Measurements from ENCODE around the gene MYMK.

MYMK gene

DNA sequence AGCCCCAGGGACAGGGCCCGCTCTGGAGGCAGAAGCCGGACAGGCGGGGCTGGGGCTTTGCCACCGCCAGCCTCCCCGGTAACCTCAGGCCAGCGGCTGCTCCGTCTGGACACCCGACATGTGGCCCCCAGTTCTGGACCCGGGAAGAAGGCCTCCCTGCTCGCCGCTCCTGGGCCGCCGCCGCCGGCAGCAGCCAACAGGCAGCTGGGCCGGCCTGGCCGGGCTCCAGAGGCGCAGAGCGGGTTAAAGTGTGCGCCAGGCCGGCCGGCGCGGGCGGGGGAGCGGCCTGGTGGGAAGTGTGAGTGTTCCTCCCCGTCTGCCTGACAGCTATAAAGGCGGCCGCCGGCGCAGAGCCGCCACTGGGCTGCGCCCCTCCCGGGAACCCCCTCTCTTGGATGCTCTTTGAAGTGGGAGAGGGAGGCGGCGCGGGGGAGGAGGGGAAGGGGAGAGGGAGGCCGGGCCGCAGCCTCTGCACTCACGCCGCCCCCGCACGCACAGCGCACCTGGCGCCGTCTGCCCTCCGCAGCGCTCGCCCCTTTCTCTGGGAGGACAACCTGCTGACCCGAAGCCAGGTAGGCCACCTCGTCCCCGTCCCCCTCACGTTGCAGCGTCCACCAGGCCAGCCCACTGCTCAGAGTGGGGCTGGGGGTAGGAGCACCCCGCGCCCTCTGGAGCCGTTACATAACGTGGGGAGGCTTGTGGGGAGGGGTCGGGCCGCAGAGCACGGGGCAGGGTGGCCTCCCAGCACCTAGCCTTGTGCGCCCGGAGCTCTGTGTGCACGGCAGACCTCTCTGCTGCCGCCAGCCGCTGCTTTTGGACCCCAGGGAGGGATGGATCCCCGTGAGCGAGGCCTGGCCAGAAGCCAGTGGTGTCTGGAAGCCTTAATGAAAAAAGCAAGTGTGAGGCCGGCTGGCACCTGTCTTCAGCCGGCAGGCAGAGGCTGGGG, 9.9 kb upstream of the MYMK start, which contains the start of gene ADAMTSL2:
ADAMTSL2 (plus strand) TSS at position 359 of the 946 bp plus-strand sequence. CDS start 2,009 bp downstream, outside the sequence.
- no peak for TF ChIP-seq POLR2A (IDR thresholded peaks at IDR 0.05; ENCODE audit: low read depth, low read length)
- no peak for DNase-seq (ENCODE audit: insufficient read length, low spot score)
- FAIRE-seq: no peak

DNA sequence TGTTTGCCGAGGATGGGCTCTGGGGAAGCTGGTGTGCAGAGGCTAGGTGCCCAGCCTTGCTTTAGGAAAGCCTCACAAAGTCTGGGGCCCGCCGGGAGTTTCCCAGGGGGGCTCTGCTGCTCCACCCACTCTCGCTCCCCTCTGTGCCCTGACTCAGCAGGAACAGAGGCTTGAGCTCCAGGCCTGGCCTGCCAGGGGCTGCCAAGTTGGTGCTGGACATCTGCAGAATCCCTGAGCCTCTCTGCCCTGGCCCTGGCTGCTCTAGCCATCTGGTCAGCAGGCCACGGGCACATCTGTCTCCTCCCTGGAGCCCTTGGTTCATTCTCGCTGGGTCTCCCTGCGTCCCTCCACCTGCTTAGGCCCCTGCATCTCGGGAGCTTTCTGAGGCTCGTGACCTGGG, 9.1 kb upstream of the MYMK start:
- FAIRE-seq (no peak), DNase-seq (ENCODE audit: insufficient read length, low spot score) (no peak)
- no peak for TF ChIP-seq POLR2A (IDR thresholded peaks at IDR 0.05; ENCODE audit: low read depth, low read length)

DNA sequence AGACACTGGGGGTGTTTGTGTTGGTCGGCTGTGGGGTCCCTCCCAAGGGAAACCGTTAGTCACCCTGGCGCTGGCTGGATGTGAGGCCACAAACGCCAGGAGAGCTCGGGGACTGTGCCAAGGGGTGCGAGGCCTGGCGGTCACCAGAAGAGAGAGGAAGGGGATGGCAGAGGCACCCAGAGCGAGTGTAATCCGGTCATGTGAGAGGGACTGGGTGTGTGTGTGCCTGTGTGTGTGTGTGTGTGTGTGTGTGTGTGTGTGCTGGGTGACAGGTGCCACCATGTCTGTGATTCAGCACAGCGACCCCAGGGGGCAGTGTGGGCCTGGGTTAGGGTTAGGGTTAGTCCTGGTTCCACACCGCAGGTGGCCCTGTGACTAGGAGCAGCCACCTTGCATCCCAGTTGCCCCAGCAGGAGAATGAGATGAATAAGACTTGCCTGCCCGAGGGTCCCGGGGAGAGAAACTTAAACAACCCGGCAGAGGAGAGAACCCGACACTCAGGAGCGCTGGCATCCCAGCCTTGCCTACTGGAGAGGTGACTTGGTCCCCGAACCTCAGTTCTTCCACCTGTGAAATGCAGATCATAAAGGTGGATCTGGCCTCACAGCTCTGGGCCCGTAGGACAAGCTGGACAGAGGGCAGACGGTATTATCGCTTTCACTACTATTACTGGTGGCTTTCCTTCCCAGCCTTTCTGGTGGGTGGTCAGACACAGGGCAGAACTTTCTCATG, 8.3 kb upstream of the MYMK start:
- DNase-seq (ENCODE audit: insufficient read length, low spot score) (peak; percentile 79), FAIRE-seq (peak; percentile 33)
- no peak for TF ChIP-seq POLR2A (IDR thresholded peaks at IDR 0.05; ENCODE audit: low read depth, low read length)

- no peak for DNase-seq (ENCODE audit: insufficient read length, low spot score)
- FAIRE-seq: no peak
- no peak for TF ChIP-seq POLR2A (IDR thresholded peaks at IDR 0.05; ENCODE audit: low read depth, low read length)
These were observed 6.5 kb upstream of the MYMK start for GRCh38 chr9:133531293-133531692.

DNA sequence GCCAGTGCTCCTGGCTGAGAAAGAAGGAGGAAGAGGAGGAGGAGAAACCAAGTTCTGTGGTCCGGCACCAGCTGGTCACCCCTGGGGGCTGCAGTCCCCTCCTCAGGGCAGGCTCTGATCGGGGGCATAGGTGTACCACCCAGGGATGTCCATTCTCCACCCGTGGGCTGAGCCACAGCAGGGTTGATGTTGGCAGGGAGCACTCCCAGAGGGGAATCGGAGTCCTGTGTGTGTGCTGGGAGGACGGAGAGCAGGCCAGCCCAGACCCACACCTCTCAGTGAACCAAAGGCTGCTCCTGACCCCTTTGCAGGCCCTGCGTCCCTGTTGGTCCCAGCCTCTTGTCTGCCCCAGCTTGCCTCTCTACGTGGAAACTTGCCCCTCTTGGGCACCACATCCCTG, 5.1 kb upstream of the MYMK start:
- DNase-seq (ENCODE audit: insufficient read length, low spot score) (no peak), FAIRE-seq (no peak)
- no peak for TF ChIP-seq POLR2A (IDR thresholded peaks at IDR 0.05; ENCODE audit: low read depth, low read length)

DNA sequence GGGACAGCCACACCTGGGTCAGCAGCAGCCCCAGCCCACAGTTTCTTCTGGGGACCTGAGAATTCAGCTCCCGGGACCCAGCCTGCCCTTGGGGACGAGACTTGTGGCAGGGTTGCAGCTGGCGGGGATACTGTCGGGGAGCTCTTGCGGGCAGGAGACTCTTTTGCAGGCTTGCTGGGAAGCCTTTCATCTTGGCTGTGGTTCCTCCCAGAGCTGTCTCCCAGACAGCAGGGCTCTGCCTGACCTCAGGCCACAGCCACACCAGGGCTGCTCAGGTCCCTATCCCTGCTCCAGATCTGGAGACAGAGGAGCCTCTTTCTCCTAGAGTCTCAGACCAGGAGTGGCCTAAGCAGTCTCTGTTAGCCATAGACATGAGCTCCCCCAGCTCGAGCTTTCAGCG, 4.7 kb upstream of the MYMK start:
- no peak for DNase-seq (ENCODE audit: insufficient read length, low spot score)
- no peak for TF ChIP-seq POLR2A (IDR thresholded peaks at IDR 0.05; ENCODE audit: low read depth, low read length)
- no peak for FAIRE-seq

DNA sequence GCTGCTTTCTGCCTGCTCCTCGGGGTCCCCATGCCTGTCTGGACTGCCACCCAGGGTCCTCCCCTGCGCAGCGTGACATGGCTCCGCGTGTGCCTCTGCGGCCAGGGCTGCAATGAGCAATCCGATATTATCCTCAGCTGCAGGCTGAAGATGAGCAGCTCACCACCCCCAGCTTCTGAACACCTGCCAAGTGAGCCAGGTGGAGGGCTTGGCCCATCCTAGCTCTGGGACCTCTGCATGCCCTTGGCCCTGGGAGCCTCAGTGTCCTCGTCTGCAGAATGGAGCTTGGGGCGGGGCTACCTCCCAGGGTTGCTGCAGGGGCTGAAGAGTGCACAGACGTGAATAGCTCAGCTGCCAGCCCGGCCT, 4.1 kb upstream of the MYMK start:
- no peak for TF ChIP-seq POLR2A (IDR thresholded peaks at IDR 0.05; ENCODE audit: low read depth, low read length)
- DNase-seq (ENCODE audit: insufficient read length, low spot score): no peak
- no peak for FAIRE-seq

DNA sequence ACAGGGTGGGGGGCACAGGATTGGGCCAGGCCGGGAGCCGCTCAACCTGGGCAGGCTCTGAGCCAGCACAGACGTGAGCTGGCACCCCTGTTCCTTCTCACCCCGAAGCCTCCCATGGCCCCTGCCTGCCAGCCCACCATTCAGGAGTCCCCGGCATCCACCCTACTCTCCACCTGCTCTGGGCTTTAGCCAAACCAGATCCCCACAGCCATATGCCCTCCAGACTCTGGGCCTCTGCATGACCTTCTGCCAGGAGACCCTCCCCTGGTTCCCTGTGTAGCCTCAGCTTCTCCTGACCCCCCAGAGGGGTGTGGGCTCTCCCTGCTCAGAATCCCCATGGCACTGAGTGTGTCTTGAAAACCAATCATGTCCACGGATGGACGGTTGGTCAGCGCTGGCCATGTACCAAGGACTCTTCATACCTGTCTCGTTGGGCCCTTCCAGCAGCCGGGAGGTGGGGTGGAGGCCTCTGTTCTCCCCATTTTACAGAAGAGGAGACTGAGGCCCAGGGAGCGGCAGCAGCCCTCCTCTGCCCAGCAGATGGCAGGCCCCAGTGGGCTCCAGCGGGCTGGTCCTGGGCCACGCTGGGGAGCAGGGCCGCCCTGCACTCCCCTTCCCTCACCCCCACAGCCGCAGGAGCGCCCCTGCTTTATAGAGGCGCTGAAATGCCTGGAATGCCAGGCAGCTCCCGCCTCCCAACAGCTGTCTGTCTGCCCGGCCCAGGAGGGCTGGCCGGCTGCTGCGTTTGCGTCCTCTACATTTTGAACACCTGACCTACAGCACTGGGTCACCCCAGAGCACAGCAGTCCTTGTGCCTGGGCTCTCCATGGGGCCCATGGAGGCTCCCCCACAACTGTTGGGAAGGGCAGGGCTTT, 3.5 kb upstream of the MYMK start:
- no peak for TF ChIP-seq POLR2A (IDR thresholded peaks at IDR 0.05; ENCODE audit: low read depth, low read length)
- no peak for DNase-seq (ENCODE audit: insufficient read length, low spot score)
- no peak for FAIRE-seq

GRCh38 chr9:133527444-133527920, 2.7 kb upstream of the MYMK start:
- TF ChIP-seq POLR2A (IDR thresholded peaks at IDR 0.05; ENCODE audit: low read depth, low read length): no peak
- DNase-seq (ENCODE audit: insufficient read length, low spot score) (no peak), FAIRE-seq (no peak)

DNA sequence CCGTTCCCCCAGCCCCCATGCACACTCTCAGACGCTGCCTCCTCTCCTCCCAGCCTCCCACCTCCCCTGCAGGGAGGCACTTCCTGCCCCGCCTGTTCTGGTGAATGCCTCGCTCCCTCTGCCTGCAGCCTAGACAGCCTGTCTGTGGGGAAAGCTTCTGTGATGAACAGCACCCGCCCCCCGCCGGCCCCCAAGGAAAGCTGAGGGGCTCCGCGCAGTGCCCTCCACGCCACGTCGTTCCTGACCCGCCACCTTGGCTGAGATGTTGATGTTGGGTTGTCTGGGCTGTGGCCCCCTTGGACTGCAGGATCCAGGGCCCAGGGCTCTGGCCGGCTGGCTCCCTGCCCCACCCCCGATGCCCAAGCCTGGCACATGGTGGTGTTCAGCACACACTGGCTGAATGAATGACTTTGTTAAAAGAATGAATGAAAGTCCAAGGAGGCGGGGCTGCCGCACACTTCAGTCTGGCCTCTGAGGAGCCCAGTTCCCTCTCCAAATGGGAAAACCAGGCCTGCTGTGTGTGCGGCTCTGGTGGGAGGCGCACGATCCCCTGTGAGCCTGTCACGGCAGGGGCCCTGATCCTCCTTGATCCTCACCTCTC, 2.1 kb upstream of the MYMK start:
- no peak for FAIRE-seq
- no peak for DNase-seq (ENCODE audit: insufficient read length, low spot score)
- no peak; the same call in 1 of the 2 replicates for TF ChIP-seq POLR2A (IDR thresholded peaks at IDR 0.05; ENCODE audit: low read depth, low read length)

DNA sequence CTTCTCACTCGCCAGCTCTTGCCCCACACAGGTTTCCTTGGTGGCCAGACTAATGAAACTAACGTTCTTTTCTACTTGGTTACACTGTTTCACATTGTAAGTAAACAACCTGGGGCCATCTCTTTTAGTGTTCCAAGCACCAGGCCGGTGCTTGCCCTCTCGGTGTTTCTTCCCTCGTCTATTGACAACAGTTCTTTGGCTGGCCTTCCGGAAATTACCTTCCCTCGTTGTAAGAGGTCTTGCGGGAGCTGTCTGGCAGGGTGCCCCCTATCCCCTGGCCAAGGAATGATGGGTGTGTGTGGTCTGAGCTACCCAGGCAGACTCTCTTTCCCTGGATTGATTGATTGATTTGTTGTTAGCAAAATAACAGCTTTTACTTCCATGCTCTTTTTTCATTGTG, 918 bp upstream of the MYMK start:
- DNase-seq (ENCODE audit: insufficient read length, low spot score) (no peak), FAIRE-seq (no peak)
- TF ChIP-seq POLR2A (IDR thresholded peaks at IDR 0.05; ENCODE audit: low read depth, low read length): no peak

GRCh38 chr9:133524146-133524545, 613 bp downstream of the MYMK start:
- no peak for TF ChIP-seq POLR2A (IDR thresholded peaks at IDR 0.05; ENCODE audit: low read depth, low read length)
- DNase-seq (ENCODE audit: insufficient read length, low spot score): no peak
- FAIRE-seq: no peak

GRCh38 chr9:133523106-133523505, 1.7 kb downstream of the MYMK start:
- DNase-seq (ENCODE audit: insufficient read length, low spot score): no peak
- no peak for FAIRE-seq
- no peak for TF ChIP-seq POLR2A (IDR thresholded peaks at IDR 0.05; ENCODE audit: low read depth, low read length)
